Stimulated activated CD8-positive, alpha-beta memory T cell treated with anti-CD3 and anti-CD28 coated beads, Interleukin-7, amount 100 ng/mL, for 48 hours (primary cell): ENCODE data around the gene PAK5.

Experiments
- DNase-seq, 2 donors: peaks; one replicate each; pipeline ENCODE4 v3.0.0-alpha.2; 2020; ENCODE audit warnings: low read depth in 1 of 2; ENCODE audit errors: extremely low read depth in 1 of 2

Gene PAK5

GRCh38 chr20:9792674-9793073 is 46.2 kb downstream of the PAK5 start:
- DNase-seq = no peak

GRCh38 chr20:9789131-9789530 is 49.7 kb downstream of the PAK5 start:
- no peak for DNase-seq

GRCh38 chr20:9775176-9775575 is 63.7 kb downstream of the PAK5 start:
- no peak for DNase-seq

GRCh38 chr20:9769954-9770353 is 68.9 kb downstream of the PAK5 start:
- DNase-seq = no peak

GRCh38 chr20:9761476-9761875 is 77.4 kb downstream of the PAK5 start:
- no peak for DNase-seq

GRCh38 chr20:9759392-9759791 is 79.5 kb downstream of the PAK5 start:
- no peak for DNase-seq

- DNase-seq = no peak
Measured at GRCh38 chr20:9758752-9759151, 80.1 kb downstream of the PAK5 start.

GRCh38 chr20:9756660-9757059 is 82.2 kb downstream of the PAK5 start:
- DNase-seq = no peak

- no peak for DNase-seq
Measured at GRCh38 chr20:9755301-9755700, 83.6 kb downstream of the PAK5 start.

GRCh38 chr20:9744551-9744950 is 94.3 kb downstream of the PAK5 start:
- no peak for DNase-seq

- DNase-seq = no peak
Measured at GRCh38 chr20:9743871-9744270, 95.0 kb downstream of the PAK5 start.

- DNase-seq = no peak
Measured at GRCh38 chr20:9742821-9743220, 96.1 kb downstream of the PAK5 start.

- DNase-seq = no peak
Measured at GRCh38 chr20:9741996-9742395, 96.9 kb downstream of the PAK5 start.

GRCh38 chr20:9740486-9740885 is 98.4 kb downstream of the PAK5 start:
- DNase-seq = no peak

GRCh38 chr20:9739991-9740390 is 98.9 kb downstream of the PAK5 start:
- DNase-seq = no peak

- DNase-seq = no peak
Measured at GRCh38 chr20:9736373-9736772, 102.5 kb downstream of the PAK5 start.

GRCh38 chr20:9723501-9724202 is 115.2 kb downstream of the PAK5 start:
- no peak for DNase-seq

- DNase-seq = no peak
Measured at GRCh38 chr20:9711872-9712271, 127.0 kb downstream of the PAK5 start.

GRCh38 chr20:9710685-9711084 is 128.2 kb downstream of the PAK5 start:
- DNase-seq = no peak

GRCh38 chr20:9705722-9706476 is 133.0 kb downstream of the PAK5 start:
- no peak for DNase-seq

GRCh38 chr20:9699181-9699580 is 139.7 kb downstream of the PAK5 start:
- DNase-seq = no peak

GRCh38 chr20:9689041-9689440 is 149.8 kb downstream of the PAK5 start:
- DNase-seq = no peak

- no peak for DNase-seq
Measured at GRCh38 chr20:9686866-9687265, 152.0 kb downstream of the PAK5 start.
